Measurements from ENCODE around the gene UBE2S.

The UBE2S gene

DNA sequence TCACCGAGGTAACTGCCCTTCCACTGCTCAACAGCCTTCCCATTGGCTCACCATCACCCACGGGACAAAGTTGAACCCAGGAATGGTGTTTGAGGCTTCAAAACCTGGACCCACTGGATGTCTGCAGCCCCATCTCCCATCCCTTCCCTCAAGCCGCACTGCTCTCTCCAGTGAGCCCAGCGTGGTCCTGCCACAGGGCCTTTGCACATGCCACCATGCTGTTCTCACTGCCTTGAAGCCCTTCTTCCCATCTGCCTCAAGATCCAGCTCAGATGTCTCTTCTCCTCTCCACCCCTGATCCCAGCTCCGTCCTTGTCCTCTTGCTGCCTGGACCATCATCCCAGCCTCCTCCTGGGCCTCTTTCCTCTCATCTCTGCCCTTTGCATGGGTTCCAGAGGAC, 31.5 kb upstream of the UBE2S start:
- Histone ChIP-seq H3K36me3 (ENCODE audit: control insufficient read depth, insufficient read depth, low read length) (no peaks in the 10 kb centered on the region), H3K4me3 (ENCODE audit: extremely low read depth, insufficient read depth, low read length, poor library complexity, severe bottlenecking) (no peak overlapping the region), H3K4me1 (ENCODE audit: control insufficient read depth, insufficient read depth, low read length, poor library complexity, severe bottlenecking) (no peaks in the 10 kb centered on the region), H3K9me3 (ENCODE audit: control insufficient read depth, low read length) (no peaks in the 10 kb centered on the region), H3K27ac (ENCODE audit: low read depth, low read length, severe bottlenecking) (no peak overlapping the region)
- 69 to 82% methylated on average over 4 to 5 of the region's 5 CpGs for whole genome bisulfite sequencing, 2 experiments (ENCODE audit: insufficient coverage in 2 of 2)

- no peaks in the 10 kb centered on the region for H3K9me3 ChIP-seq (ENCODE audit: control insufficient read depth, low read length)
- H3K4me3 ChIP-seq (ENCODE audit: extremely low read depth, insufficient read depth, low read length, poor library complexity, severe bottlenecking): no peak overlapping the region
- H3K4me1 ChIP-seq (ENCODE audit: control insufficient read depth, insufficient read depth, low read length, poor library complexity, severe bottlenecking): no peaks in the 10 kb centered on the region
- no peak overlapping the region for H3K27ac ChIP-seq (ENCODE audit: low read depth, low read length, severe bottlenecking)
- 1 to 4% methylated on average over 17 of the region's 17 CpGs for WGBS, 2 experiments (ENCODE audit: insufficient coverage in 2 of 2)
- no peaks in the 10 kb centered on the region for H3K36me3 ChIP-seq (ENCODE audit: control insufficient read depth, insufficient read depth, low read length)
Measured at GRCh38 chr19:55437410-55437809, 29.8 kb upstream of the UBE2S start.

GRCh38 chr19:55436847-55437246, 29.3 kb upstream of the UBE2S start:
- H3K4me1 ChIP-seq (ENCODE audit: control insufficient read depth, insufficient read depth, low read length, poor library complexity, severe bottlenecking): no peaks in the 10 kb centered on the region
- no peaks in the 10 kb centered on the region for H3K9me3 ChIP-seq (ENCODE audit: control insufficient read depth, low read length)
- 36 to 41% methylated on average over 8 of the region's 8 CpGs for WGBS, 2 experiments (ENCODE audit: insufficient coverage in 2 of 2)
- H3K27ac ChIP-seq (ENCODE audit: low read depth, low read length, severe bottlenecking): no peak overlapping the region
- H3K36me3 ChIP-seq (ENCODE audit: control insufficient read depth, insufficient read depth, low read length): no peaks in the 10 kb centered on the region
- H3K4me3 ChIP-seq (ENCODE audit: extremely low read depth, insufficient read depth, low read length, poor library complexity, severe bottlenecking): no peak overlapping the region

- WGBS, 2 experiments (ENCODE audit: insufficient coverage in 2 of 2): 98% methylated on average over 4 of the region's 4 CpGs; no CpG with 5 or more reads in 1 of the 2 experiments
- H3K9me3 ChIP-seq (ENCODE audit: control insufficient read depth, low read length): no peaks in the 10 kb centered on the region
- H3K4me3 ChIP-seq (ENCODE audit: extremely low read depth, insufficient read depth, low read length, poor library complexity, severe bottlenecking): no peak overlapping the region
- H3K36me3 ChIP-seq (ENCODE audit: control insufficient read depth, insufficient read depth, low read length): no peaks in the 10 kb centered on the region
- no peak overlapping the region for H3K27ac ChIP-seq (ENCODE audit: low read depth, low read length, severe bottlenecking)
- H3K4me1 ChIP-seq (ENCODE audit: control insufficient read depth, insufficient read depth, low read length, poor library complexity, severe bottlenecking): no peaks in the 10 kb centered on the region
Measured at GRCh38 chr19:55435020-55435419, 27.4 kb upstream of the UBE2S start.

DNA sequence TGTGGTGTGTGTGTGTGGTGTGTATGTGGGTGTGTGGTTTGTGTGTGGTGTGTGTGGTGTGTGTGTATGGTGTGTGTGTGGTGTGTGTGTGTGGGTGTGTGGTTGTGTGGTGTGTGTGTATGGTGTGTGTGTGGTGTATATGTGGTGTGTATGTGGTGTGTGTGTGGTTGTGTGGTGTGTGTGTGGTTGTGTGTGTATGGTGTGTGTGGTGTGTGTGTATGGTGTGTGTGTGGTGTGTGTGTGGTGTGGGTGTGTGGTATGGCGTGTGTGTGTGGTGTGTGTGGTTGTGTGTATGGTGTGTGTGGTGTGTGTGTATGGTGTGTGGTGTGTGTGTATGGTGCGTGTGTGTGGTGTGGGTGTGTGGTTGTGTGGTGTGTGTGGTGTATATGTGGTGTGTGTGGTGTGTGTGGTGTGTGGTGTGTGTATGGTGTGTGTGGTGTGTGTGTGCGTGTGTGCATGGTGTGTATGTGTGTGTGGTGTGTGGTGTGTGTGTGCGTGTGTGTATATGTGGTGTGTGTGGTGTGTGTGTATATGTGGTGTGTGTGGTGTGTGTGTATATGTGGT, 26.9 kb upstream of the UBE2S start:
- no peaks in the 10 kb centered on the region for H3K36me3 ChIP-seq (ENCODE audit: control insufficient read depth, insufficient read depth, low read length)
- H3K4me3 ChIP-seq (ENCODE audit: extremely low read depth, insufficient read depth, low read length, poor library complexity, severe bottlenecking): no peak overlapping the region
- no peaks in the 10 kb centered on the region for H3K4me1 ChIP-seq (ENCODE audit: control insufficient read depth, insufficient read depth, low read length, poor library complexity, severe bottlenecking)
- H3K9me3 ChIP-seq (ENCODE audit: control insufficient read depth, low read length): no peaks in the 10 kb centered on the region
- no peak overlapping the region for H3K27ac ChIP-seq (ENCODE audit: low read depth, low read length, severe bottlenecking)
- WGBS, 2 experiments (ENCODE audit: insufficient coverage in 2 of 2): 79 to 81% methylated on average over 3 to 4 of the region's 4 CpGs

GRCh38 chr19:55433292-55433691, 25.7 kb upstream of the UBE2S start:
- Histone ChIP-seq H3K36me3 (ENCODE audit: control insufficient read depth, insufficient read depth, low read length) (no peaks in the 10 kb centered on the region), H3K4me1 (ENCODE audit: control insufficient read depth, insufficient read depth, low read length, poor library complexity, severe bottlenecking) (no peaks in the 10 kb centered on the region), H3K27ac (ENCODE audit: low read depth, low read length, severe bottlenecking) (no peak overlapping the region), H3K9me3 (ENCODE audit: control insufficient read depth, low read length) (no peaks in the 10 kb centered on the region), H3K4me3 (ENCODE audit: extremely low read depth, insufficient read depth, low read length, poor library complexity, severe bottlenecking) (no peak overlapping the region)
- WGBS, 2 experiments (ENCODE audit: insufficient coverage in 2 of 2): 91% methylated on average over 48 of the region's 48 CpGs

DNA sequence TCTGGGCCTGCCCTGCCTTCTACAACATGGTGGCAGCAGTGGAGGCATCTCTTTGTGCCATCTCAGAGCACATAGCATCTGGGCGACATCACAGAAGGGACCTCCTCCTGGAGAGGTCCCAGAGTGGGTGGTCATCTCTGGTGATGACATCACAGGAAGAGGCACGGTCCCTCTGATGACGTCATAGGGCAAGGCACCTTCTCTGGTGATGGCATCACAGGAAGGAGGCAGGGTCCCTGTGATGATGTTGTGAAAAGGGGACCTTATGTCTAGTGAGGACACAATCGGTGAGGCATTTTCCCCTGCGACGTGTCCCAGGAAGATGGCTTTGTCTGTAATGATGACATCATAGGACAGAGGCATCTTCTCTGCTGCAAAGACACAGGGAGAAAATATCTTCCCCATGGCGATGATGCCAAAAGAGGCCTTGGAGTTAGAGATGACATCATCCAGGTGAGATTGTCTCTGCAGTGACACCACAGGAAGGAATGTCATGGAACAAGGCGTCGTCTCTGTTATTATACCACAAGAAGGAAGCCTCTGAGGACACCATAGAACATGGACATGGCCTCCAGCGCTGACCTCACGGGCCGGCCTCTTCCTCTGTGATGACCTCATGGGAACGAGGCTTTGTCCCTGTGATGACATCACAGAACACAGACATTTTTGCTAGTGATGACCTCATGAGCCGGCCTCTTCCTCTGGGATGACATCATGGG, 24.8 kb upstream of the UBE2S start:
- Histone ChIP-seq H3K27ac (ENCODE audit: low read depth, low read length, severe bottlenecking) (no peak overlapping the region), H3K4me3 (ENCODE audit: extremely low read depth, insufficient read depth, low read length, poor library complexity, severe bottlenecking) (no peak overlapping the region), H3K9me3 (ENCODE audit: control insufficient read depth, low read length) (no peaks in the 10 kb centered on the region), H3K4me1 (ENCODE audit: control insufficient read depth, insufficient read depth, low read length, poor library complexity, severe bottlenecking) (no peaks in the 10 kb centered on the region), H3K36me3 (ENCODE audit: control insufficient read depth, insufficient read depth, low read length) (no peaks in the 10 kb centered on the region)
- WGBS, 2 experiments (ENCODE audit: insufficient coverage in 2 of 2): 82 to 86% methylated on average over 14 of the region's 14 CpGs

DNA sequence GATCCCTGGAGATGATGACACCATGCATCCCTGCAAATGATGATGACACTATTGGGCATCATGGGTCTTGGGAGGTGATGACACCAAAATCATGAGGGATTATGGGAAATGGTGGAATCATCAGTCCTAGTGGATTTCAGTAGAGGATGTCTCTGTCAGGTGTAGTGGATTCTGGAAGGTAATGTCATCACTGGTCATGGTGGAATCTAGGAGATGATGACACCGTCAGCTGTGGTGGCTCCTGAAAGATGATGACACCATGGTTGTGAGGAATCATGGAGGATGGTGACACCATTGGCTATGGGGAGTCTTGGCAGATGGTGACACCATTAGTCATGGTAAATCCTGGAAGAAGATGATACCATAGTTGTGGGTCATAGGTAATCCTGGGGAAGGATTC, 23.6 kb upstream of the UBE2S start:
- Histone ChIP-seq H3K36me3 (ENCODE audit: control insufficient read depth, insufficient read depth, low read length) (no peaks in the 10 kb centered on the region), H3K27ac (ENCODE audit: low read depth, low read length, severe bottlenecking) (no peak overlapping the region), H3K4me1 (ENCODE audit: control insufficient read depth, insufficient read depth, low read length, poor library complexity, severe bottlenecking) (no peaks in the 10 kb centered on the region), H3K4me3 (ENCODE audit: extremely low read depth, insufficient read depth, low read length, poor library complexity, severe bottlenecking) (no peak overlapping the region), H3K9me3 (ENCODE audit: control insufficient read depth, low read length) (no peaks in the 10 kb centered on the region)
- WGBS, 2 experiments (ENCODE audit: insufficient coverage in 2 of 2): 90 to 92% methylated on average over 1 of the region's 1 CpG

- H3K27ac ChIP-seq (ENCODE audit: low read depth, low read length, severe bottlenecking): no peak overlapping the region
- WGBS, 2 experiments (ENCODE audit: insufficient coverage in 2 of 2): 73 to 83% methylated on average over 2 of the region's 2 CpGs
- H3K4me3 ChIP-seq (ENCODE audit: extremely low read depth, insufficient read depth, low read length, poor library complexity, severe bottlenecking): no peak overlapping the region
- H3K36me3 ChIP-seq (ENCODE audit: control insufficient read depth, insufficient read depth, low read length): no peaks in the 10 kb centered on the region
- no peaks in the 10 kb centered on the region for H3K9me3 ChIP-seq (ENCODE audit: control insufficient read depth, low read length)
- no peaks in the 10 kb centered on the region for H3K4me1 ChIP-seq (ENCODE audit: control insufficient read depth, insufficient read depth, low read length, poor library complexity, severe bottlenecking)
Measured at GRCh38 chr19:55426042-55426441, 18.5 kb upstream of the UBE2S start.

DNA sequence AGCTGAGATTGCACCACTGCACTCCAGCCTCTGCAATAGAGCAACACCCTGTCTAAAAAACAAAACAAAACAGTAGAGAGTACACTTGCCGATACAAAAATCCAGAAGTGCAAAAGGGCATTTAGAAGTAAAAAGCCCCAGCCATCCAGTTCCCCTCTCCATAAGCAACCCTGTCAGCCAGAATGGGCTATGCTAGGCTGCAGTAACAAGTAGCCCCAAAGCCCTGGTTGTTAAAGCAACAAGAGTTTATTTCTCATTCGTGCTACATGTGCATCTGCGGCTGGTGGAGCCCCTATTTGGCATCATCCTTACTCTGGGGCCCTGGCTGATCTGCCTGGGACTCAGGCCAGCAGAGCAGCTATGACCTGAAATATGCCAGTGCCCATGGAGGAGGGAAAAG, 16.9 kb upstream of the UBE2S start:
- H3K9me3 ChIP-seq (ENCODE audit: control insufficient read depth, low read length): no peaks in the 10 kb centered on the region
- H3K4me3 ChIP-seq (ENCODE audit: extremely low read depth, insufficient read depth, low read length, poor library complexity, severe bottlenecking): no peak overlapping the region
- 97 to 98% methylated on average over 3 of the region's 3 CpGs for WGBS, 2 experiments (ENCODE audit: insufficient coverage in 2 of 2)

GRCh38 chr19:55423225-55424005, 15.8 kb upstream of the UBE2S start:
- Histone ChIP-seq H3K4me3 (ENCODE audit: extremely low read depth, insufficient read depth, low read length, poor library complexity, severe bottlenecking) (no peak overlapping the region), H3K4me1 (ENCODE audit: control insufficient read depth, insufficient read depth, low read length, poor library complexity, severe bottlenecking) (no peaks in the 10 kb centered on the region), H3K36me3 (ENCODE audit: control insufficient read depth, insufficient read depth, low read length) (no peaks in the 10 kb centered on the region), H3K9me3 (ENCODE audit: control insufficient read depth, low read length) (no peaks in the 10 kb centered on the region), H3K27ac (ENCODE audit: low read depth, low read length, severe bottlenecking) (no peak overlapping the region)
- 70 to 73% methylated on average over 10 to 12 of the region's 13 CpGs for whole genome bisulfite sequencing, 2 experiments (ENCODE audit: insufficient coverage in 2 of 2)

More for the DNA sequence above, 16.9 kb upstream of the UBE2S start:
- Histone ChIP-seq H3K4me1 (ENCODE audit: control insufficient read depth, insufficient read depth, low read length, poor library complexity, severe bottlenecking) (no peaks in the 10 kb centered on the region), H3K36me3 (ENCODE audit: control insufficient read depth, insufficient read depth, low read length) (no peaks in the 10 kb centered on the region), H3K27ac (ENCODE audit: low read depth, low read length, severe bottlenecking) (no peak overlapping the region)
